Effector memory CD8-positive, alpha-beta T cell (primary cell): ENCODE data around the gene DUSP7.
"Not testable (repeated sequence)": the region's sequence is repeated elsewhere in the genome, so short reads cannot be mapped to it uniquely, and the experiment has no call there.

Source experiments
- ATAC-seq: fragments of 150-1000 bp; cut with Tn5 transposase; replicated peaks from 2 replicates; pipeline ENCODE4 v1.10.0; 2021; ENCODE audit warnings: mild to moderate bottlenecking, moderate library complexity
- DNase-seq, 3 experiments: peaks; one replicate each; pipeline ENCODE4 v3.0.0; 2021
- H3K27ac Mint-ChIP-seq, 2 donors: one replicate each; pipeline ENCODE4 v1.8.0; 2022; ENCODE audit warnings: mild to moderate bottlenecking in 2 of 2, mixed read lengths in 2 of 2, moderate library complexity in 2 of 2
- H3K27me3 Mint-ChIP-seq, 2 donors: one replicate each; pipeline ENCODE4 v1.8.0; 2022; ENCODE audit warnings: mixed read lengths in 2 of 2
- H3K36me3 Mint-ChIP-seq: one replicate; pipeline ENCODE4 v1.8.0; 2022; ENCODE audit warnings: mild to moderate bottlenecking, moderate library complexity, mixed read lengths; ENCODE audit not compliant: insufficient read depth
- H3K4me1 Mint-ChIP-seq, 2 donors: one replicate each; pipeline ENCODE4 v1.8.0; 2022; ENCODE audit warnings: low read depth in 2 of 2, mixed read lengths in 2 of 2
- H3K4me3 Mint-ChIP-seq, 2 donors: one replicate each; pipeline ENCODE4 v1.8.0; 2022; ENCODE audit warnings: mild to moderate bottlenecking in 2 of 2, mixed read lengths in 2 of 2, moderate library complexity in 2 of 2
- H3K9me3 Mint-ChIP-seq, 2 donors: one replicate each; pipeline ENCODE4 v1.8.0; 2022; ENCODE audit warnings: mixed read lengths in 2 of 2

Gene DUSP7

DNA sequence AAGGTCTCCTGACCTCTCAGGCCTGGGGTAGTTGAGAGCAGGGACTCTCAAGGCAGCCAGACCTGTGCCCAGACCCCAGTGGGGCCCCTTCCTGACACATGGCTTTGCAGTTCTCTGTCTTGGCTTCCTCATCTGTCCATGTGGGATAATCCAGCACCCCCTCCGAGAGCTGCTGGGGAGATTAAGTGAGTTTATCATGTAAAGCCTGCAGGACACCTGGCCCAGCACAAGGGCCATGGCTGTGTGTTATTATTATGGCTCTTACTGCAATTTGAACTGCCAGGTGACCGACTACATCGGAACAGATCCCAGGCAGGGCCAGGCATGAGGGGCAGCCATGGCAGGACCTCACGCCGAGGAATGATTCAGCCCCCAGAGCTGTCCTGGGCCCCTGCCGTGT is 12.6 kb downstream of the DUSP7 start:
- Mint-ChIP-seq H3K4me3 (no peak overlapping the region), H3K36me3 (peaks cover 5% of the 10 kb centered on the region), H3K4me1 (peaks cover 19 to 23% of the 10 kb centered on the region in 2 donors), H3K27me3 (no peaks in the 10 kb centered on the region), H3K27ac (peak overlapping the region; percentile 61 to 84), H3K9me3 (no peaks in the 10 kb centered on the region)
- ATAC-seq (no peak), DNase-seq (no peak)

DNA sequence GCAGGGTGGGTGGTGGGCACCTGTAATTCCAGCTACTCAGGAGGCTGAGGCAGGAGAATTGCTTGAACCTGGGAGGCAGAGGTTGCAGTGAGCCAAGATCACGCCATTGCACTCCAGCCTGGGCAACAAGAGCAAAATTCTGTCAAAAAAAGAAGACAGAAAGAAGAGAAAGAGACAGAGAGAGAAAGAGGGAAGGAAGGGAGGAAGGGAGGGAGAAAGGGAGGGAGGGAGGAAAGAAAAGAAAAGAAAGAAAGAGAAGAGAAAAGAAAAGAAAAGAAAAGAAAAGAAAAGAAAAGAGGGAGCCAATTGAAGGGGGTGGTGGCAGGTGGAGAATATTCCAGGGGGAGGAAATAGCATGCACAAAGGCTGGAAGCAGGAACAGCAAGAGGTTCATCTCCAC is 13.3 kb downstream of the DUSP7 start:
- H3K4me3 Mint-ChIP-seq, H3K27me3 Mint-ChIP-seq, ATAC-seq, H3K9me3 Mint-ChIP-seq, DNase-seq, H3K36me3 Mint-ChIP-seq: not testable (repeated sequence)
- Mint-ChIP-seq H3K27ac (peak overlapping the region; percentile 36 to 84), H3K4me1 (peaks cover 19 to 23% of the 10 kb centered on the region in 2 donors)

DNA sequence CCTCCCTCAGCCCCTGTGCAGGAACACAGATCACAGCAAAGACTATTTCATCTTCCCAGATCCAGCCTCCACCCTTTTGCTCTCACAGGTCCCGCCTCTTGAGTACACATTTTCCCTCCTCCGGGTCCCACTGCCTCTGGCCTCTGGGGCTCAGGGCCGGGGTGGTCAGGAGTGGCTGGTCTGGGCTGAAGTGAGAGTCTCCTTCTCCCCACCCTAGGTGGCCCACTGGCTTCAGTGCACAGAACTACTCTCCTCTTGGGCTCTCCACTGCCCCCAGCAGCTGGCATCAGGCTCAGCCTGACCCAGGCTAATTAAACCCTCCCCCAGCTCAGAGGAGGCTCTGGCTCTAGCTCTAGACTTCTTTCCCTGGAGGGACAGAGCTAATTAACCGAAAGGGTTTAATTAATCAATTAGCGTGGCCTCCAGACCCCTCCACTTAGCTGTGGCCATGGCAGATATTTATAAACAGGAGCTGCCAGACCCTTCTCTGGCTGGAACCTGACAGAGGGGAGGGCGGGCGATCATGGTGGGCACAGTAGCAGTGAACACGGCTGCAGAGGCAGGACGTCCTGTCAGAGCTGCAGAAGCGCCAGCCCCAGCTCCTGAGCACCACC is 15.1 kb downstream of the DUSP7 start:
- ATAC-seq (no peak), DNase-seq (no peak)
- Mint-ChIP-seq H3K36me3 (peaks cover 3% of the 10 kb centered on the region), H3K9me3 (no peaks in the 10 kb centered on the region), H3K27ac (peak overlapping the region; percentile 33 to 93), H3K27me3 (no peaks in the 10 kb centered on the region), H3K4me3 (no peak overlapping the region), H3K4me1 (peaks cover 15 to 20% of the 10 kb centered on the region in 2 donors)

DNA sequence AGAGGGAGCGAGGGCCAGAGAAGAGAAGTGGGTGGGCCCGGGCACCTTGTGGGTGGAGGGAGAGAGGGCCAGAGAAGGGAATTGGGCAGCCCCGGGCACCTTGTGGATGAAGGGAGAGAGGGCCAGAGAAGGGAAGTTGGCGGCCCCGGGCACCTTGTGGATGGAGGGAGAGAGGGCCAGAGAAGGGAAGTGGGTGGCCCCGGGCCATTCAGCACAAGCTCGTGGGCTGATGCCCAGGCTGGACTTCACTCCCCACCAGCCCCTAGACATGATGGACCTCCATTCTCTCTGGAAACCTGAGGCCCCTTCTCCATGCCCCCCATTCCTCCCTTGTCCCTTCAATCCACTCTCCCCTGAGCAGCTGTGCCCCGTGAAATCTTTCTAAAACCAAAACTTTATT is 15.8 kb downstream of the DUSP7 start:
- no peak for DNase-seq
- no peak for ATAC-seq
- H3K4me3 Mint-ChIP-seq: no peak overlapping the region
- H3K27ac Mint-ChIP-seq: peak overlapping the region; percentile 33 to 93
- H3K27me3 Mint-ChIP-seq: no peaks in the 10 kb centered on the region
- peaks cover 14 to 19% of the 10 kb centered on the region in 2 donors for H3K4me1 Mint-ChIP-seq
- peaks cover 3% of the 10 kb centered on the region for H3K36me3 Mint-ChIP-seq
- H3K9me3 Mint-ChIP-seq: no peaks in the 10 kb centered on the region

DNA sequence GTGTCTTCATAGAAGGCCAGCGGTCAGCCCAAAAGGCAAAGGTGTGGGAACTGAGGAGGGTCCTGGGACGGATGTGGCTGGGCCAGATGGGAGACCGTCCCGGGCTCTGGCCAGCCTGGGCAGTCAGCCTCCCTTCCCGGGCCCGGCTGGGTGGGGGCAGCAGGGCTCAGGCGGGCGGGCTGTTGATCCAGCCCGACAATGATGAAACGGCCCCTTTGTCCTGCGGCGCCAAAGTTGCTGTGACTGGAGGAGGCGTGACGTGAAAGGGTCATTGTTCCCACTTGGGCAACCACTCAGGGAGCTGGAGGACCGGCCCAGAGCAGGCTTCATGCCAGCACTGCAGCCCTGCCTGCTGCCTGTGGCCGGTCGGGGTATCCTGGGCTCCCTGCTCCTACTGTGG is 16.5 kb downstream of the DUSP7 start:
- H3K27me3 Mint-ChIP-seq: no peaks in the 10 kb centered on the region
- no peaks in the 10 kb centered on the region for H3K9me3 Mint-ChIP-seq
- H3K27ac Mint-ChIP-seq: no peak overlapping the region
- H3K4me1 Mint-ChIP-seq: peaks cover 9 to 14% of the 10 kb centered on the region in 2 donors
- H3K4me3 Mint-ChIP-seq: no peak overlapping the region
- ATAC-seq (no peak), DNase-seq (no peak)
- peaks cover 3% of the 10 kb centered on the region for H3K36me3 Mint-ChIP-seq

DNA sequence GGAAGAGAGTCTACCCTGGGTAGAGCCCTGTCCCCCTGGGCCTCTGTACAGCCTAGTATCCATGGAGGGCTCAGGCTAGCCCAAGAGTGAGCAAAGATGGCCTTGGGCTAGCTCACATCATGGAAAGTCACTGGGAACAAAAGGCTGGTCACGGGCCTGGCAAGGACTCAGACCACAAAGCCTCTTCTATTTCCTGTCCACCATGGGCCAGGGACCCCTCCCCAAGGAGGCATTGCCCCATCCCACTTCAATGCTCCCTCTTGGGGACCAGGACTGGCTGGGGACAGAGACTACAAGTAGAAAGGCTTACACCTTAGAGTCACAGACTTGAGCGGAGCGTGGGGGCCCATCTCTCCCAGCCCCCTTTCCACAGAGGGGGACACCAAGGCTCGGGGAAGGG is 16.9 kb downstream of the DUSP7 start:
- peaks cover 3% of the 10 kb centered on the region for H3K36me3 Mint-ChIP-seq
- ATAC-seq: no peak
- no peak for DNase-seq
- H3K27me3 Mint-ChIP-seq: no peaks in the 10 kb centered on the region
- H3K9me3 Mint-ChIP-seq: no peaks in the 10 kb centered on the region
- no peak overlapping the region for H3K27ac Mint-ChIP-seq
- no peak overlapping the region for H3K4me3 Mint-ChIP-seq
- H3K4me1 Mint-ChIP-seq: peaks cover 9 to 14% of the 10 kb centered on the region in 2 donors

DNA sequence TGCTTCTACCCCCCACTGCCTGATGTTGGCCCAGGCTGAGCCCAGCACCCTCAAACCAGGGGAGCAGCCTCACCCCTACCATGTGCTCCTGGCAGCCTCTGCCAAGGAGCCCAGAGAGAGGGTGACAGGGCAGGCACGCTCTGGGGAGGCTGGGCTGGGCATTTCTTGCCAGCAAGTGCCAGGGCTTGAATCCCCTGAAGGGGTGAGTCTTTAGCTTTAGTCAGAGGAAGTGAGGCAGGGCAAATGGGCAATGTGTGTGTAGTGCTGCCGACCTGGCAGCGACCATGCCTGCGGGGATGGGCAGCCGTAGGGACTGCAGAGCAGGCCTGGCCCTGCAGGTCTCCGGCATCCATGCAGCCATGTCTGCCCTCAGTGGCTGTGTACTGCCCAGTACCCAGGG is 18.1 kb downstream of the DUSP7 start:
- no peak overlapping the region for H3K27ac Mint-ChIP-seq
- peaks cover 3% of the 10 kb centered on the region for H3K36me3 Mint-ChIP-seq
- no peak for DNase-seq
- no peaks in the 10 kb centered on the region for H3K9me3 Mint-ChIP-seq
- H3K27me3 Mint-ChIP-seq: no peaks in the 10 kb centered on the region
- H3K4me1 Mint-ChIP-seq: peaks cover 9 to 11% of the 10 kb centered on the region in 2 donors
- no peak for ATAC-seq
- no peak overlapping the region for H3K4me3 Mint-ChIP-seq

DNA sequence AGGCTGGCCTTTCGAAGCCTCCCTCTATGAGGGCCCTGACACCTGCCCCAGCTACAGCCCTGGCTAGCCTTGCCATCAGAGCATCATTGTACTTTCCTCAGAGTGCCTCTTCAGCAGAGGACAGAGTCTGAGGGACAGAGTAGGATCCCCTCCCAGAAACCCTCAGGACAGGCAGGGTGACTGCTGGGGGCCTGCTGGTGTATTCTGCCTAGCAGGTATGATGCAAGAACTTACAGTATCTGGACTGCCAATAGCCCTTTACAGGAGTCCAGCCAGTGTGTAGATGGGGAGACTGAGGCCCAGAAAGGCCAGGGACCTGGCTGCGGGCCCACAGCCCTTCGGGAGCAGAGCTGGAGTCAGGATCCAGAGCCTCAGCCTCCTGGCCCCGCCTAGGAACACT is 19.1 kb downstream of the DUSP7 start:
- H3K4me3 Mint-ChIP-seq: no peak overlapping the region
- H3K9me3 Mint-ChIP-seq: no peaks in the 10 kb centered on the region
- DNase-seq: no peak
- ATAC-seq: no peak
- H3K27ac Mint-ChIP-seq: peak overlapping the region in 1 of 2 donors; percentile 57
- peaks cover 9 to 11% of the 10 kb centered on the region in 2 donors for H3K4me1 Mint-ChIP-seq
- peaks cover 3% of the 10 kb centered on the region for H3K36me3 Mint-ChIP-seq
- no peaks in the 10 kb centered on the region for H3K27me3 Mint-ChIP-seq

DNA sequence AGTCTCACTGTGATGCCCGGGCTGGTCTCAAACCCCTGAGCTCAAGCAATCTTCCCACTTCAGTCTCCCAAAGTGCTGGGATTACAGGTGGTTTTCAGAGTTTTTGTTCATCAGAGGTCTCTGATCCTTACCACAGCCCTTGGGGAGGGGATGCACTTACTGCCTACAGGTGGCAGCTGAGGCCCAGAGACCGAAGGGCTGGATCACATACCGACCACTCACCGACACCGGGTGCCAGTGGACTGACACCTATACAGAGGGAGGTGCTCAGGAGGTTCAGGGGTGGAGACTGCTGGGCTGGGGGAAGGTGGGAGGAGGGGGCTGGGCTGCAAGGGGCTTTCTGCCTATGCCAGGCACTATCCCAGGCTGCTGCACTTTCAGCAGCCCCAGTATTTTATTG is 19.5 kb downstream of the DUSP7 start:
- peak overlapping the region in 1 of 2 donors; percentile 57 for H3K27ac Mint-ChIP-seq
- H3K4me3 Mint-ChIP-seq: no peak overlapping the region
- peaks cover 3% of the 10 kb centered on the region for H3K36me3 Mint-ChIP-seq
- H3K9me3 Mint-ChIP-seq: no peaks in the 10 kb centered on the region
- no peak for DNase-seq
- peaks cover 5 to 7% of the 10 kb centered on the region in 2 donors for H3K4me1 Mint-ChIP-seq
- H3K27me3 Mint-ChIP-seq: no peaks in the 10 kb centered on the region
- ATAC-seq: peak; percentile 55

DNA sequence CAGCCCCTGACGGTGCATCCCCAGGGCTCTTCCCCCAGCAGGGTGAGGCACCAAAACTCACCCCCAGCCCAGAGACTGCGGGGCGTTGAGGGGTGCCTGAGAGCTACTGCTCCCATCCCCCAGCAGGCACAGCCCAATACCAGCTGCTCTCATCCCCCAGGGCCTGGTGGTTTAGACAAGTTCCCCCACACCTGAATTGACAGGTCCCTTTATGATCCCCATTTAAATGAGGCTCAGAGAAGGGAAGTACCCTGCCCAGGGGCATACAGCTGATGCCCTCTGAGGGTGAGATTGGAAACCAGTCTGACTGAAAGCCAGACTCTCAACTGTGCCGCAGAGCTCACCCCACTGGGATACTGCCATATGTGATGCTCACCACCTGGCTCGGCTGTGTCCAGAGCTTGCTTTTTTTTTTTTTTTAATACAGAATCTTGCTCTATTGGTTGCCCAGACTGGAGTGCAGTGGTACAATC is 20.1 kb downstream of the DUSP7 start:
- H3K4me1 Mint-ChIP-seq: peaks cover 0 to 5% of the 10 kb centered on the region in 2 donors

DNA sequence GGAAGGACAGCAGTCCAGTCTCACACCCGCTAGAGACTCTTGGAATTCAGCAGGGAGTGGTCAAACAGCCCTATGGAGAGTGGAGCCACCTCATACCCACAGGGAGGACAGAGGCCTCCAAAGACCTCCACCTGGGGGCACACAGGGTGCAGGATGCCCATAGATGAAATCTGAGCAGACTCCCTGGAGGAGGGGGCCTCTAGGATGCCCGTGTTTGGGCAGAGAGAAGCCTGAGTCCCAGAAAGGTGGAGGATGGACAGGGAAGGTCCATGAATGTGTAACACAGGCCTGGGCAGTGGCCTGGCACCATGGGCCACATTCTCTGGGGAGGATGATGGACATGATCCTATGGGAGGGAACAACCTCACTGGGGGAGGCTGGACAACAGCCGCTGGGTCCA is 21.7 kb downstream of the DUSP7 start:
- Mint-ChIP-seq H3K27ac (no peak overlapping the region), H3K9me3 (no peaks in the 10 kb centered on the region), H3K27me3 (no peaks in the 10 kb centered on the region), H3K4me3 (no peak overlapping the region), H3K36me3 (peaks cover 3% of the 10 kb centered on the region), H3K4me1 (peaks cover 0 to 4% of the 10 kb centered on the region in 2 donors)
- no peak for ATAC-seq
- no peak for DNase-seq

More for the DNA sequence above, 20.1 kb downstream of the DUSP7 start:
- Mint-ChIP-seq H3K27me3 (no peaks in the 10 kb centered on the region), H3K36me3 (peaks cover 3% of the 10 kb centered on the region), H3K4me3 (no peak overlapping the region), H3K9me3 (no peaks in the 10 kb centered on the region), H3K27ac (peak overlapping the region in 1 of 2 donors; percentile 57)
- no peak for ATAC-seq
- no peak for DNase-seq

DNA sequence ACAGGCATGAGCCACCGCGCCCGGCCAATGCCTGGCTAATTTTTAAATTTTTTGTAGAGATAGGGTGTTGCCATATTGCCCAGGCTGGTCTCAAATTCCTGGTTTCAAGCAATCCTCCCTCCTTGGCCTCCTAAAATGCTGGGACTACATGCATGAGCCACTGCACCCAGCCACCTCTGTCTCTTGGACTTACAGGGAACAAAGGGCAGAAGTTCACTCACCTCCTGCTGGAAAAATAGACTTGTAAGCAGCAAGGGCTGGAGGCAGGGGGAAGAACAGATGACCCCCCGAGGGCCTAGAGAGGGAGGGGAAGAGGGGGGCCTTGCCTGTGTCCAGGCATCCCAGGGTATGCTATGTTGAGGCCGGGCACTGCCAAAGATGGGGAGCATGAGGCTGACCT is 22.2 kb downstream of the DUSP7 start:
- Mint-ChIP-seq H3K36me3 (no peaks in the 10 kb centered on the region), H3K27ac (no peak overlapping the region), H3K4me3 (no peak overlapping the region), H3K4me1 (peaks cover 0 to 2% of the 10 kb centered on the region in 2 donors), H3K27me3 (no peaks in the 10 kb centered on the region), H3K9me3 (no peaks in the 10 kb centered on the region)
- no peak for ATAC-seq
- DNase-seq: no peak

DNA sequence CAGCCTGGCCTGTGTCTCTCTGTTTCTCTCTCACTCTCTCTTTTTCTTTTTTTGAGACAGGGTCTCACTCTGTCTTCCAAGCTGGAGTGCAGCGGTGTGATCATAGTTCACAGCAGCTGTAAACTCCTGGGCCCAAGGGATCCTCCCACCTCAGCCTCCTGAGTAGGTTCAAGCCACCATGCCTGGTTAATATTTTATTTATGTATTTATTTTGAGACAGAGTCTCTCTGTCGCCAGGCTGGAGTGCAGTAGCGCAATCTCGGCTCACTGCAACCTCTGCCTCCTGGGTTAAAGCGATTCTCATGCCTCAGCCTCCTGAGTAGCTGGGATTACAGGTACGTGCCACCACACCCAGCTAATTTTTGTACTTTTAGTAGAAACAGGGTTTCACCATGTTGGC is 22.6 kb downstream of the DUSP7 start:
- H3K36me3 Mint-ChIP-seq, ATAC-seq, DNase-seq, H3K4me3 Mint-ChIP-seq, H3K27ac Mint-ChIP-seq, H3K4me1 Mint-ChIP-seq, H3K9me3 Mint-ChIP-seq, H3K27me3 Mint-ChIP-seq: not testable (repeated sequence)

DNA sequence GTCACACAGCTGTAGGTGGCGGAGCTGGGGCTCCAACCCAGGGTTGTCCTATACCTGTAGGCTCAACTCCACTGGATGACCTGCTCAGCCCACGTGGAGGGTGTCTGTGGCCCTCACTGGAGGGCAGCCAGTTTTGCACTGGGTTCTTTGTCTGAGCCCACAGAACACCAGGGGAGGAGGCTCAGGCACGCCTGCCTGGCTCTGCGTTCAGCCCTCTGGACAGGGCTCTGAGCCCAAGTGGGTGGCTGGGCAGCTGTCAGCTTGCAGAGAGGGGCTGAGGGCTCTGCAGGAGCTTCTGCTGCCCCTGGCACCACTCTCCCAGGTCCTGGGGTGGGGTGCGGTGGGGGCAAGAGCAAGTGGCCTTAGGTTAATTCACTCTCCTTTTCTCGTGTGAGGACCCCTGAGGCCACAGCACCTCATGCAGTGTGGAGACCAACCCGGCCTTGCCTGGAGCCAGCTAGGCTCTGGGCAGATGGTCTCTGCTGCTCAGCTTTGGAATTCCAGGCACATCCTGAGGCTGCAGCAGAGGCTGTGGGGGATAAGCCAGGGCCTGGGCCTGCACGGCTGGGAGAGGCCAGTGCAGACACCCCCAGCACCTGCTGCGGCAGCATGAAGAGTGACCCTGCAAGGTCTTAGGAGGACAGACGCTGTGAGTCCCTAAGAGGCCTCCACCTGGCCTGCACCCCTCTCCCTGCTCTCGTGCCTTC is 23.5 kb downstream of the DUSP7 start:
- no peaks in the 10 kb centered on the region for H3K27me3 Mint-ChIP-seq
- H3K4me1 Mint-ChIP-seq: peaks cover 0 to 2% of the 10 kb centered on the region in 2 donors
- no peaks in the 10 kb centered on the region for H3K36me3 Mint-ChIP-seq
- ATAC-seq (no peak), DNase-seq (no peak)
- no peaks in the 10 kb centered on the region for H3K9me3 Mint-ChIP-seq
- H3K27ac Mint-ChIP-seq: no peak overlapping the region
- H3K4me3 Mint-ChIP-seq: no peak overlapping the region
